ENCODE results near the gene ZNF43.
A peak's percentile ranks its signal among the peaks of the same experiment; 100 is the strongest.
"Not testable (repeated sequence)": the region's sequence is repeated elsewhere in the genome, so short reads cannot be mapped to it uniquely, and the experiment has no call there.

The ZNF43 gene

DNA sequence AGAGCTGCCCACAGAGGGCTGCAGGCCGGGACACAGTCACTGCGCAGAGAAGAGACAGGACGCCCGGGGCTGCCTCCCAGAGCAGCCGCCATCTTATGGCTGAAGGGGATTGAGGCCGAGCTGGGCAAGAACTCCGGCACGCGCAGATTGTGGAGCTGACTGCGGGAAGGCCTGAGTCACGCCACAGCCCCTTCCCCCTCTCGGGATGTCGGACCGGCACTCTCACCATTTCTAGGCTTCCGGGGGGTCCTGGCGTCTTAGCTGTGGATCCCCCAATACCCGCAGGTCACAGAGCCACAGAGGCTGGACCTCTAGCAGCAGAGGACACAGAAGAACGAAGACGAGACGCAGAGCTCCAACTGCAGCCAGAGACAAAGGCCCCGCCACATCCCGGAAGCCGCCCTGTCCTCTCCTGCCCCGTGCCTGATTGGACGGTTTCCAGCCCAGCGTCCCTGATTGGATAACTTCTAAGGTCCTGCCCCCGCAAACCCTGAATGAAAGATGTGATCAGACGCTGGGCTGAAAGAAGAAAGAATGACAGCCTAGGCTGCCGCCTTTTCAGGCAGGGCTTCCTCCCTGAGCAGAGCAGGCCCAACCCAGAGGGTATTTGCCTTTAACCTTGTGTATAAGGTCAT is at the start of gene ZNF43:
Gene ZNF43 (minus strand): TSS at position 373 of the 635 bp plus-strand sequence. CDS start 144 bp downstream, at position 229.
- Mint-ChIP-seq H3K9me3 (peaks cover 27% of the 10 kb centered on the region), H3K4me1 (ENCODE audit: low read depth) (peaks cover 6% of the 10 kb centered on the region), H3K27ac (peak within 1 kb of the TSS; percentile 99), H3K27me3 (no peaks in the 10 kb centered on the region), H3K4me3 (peak within 1 kb of the TSS; percentile 100), H3K36me3 (ENCODE audit: low read depth) (peaks cover 67% of the 10 kb centered on the region)
- intact Hi-C loops (cut with micrococcal nuclease): loop anchor here (1.0 to 2.0 kb wide), 2 partner anchors 15 to 69 kb away; partner anchors contain the start of gene ZNF100

DNA sequence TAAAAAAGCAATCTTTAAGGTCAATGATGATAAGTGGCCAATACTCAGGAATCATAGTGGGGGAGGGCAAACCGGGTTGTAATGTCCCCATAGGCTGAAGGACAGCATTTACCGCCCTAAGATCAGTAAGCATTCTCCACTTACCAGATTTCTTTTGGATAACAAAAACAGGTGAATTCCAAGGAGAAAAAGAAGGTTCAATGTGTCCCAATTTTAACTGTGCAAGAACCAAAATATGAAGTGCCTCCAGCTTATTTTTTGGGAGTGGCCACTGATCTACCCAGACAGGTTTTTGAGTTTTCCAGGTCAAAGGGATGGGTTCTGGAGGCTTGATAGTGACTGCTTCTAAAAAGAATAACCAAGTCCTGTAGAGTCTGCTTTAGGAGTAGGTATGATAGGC is 49.5 kb upstream of the ZNF43 start:
- intact Hi-C loops (cut with micrococcal nuclease); H3K4me3 Mint-ChIP-seq; H3K36me3 Mint-ChIP-seq (ENCODE audit: low read depth); H3K27me3 Mint-ChIP-seq; H3K4me1 Mint-ChIP-seq (ENCODE audit: low read depth); H3K27ac Mint-ChIP-seq: not testable (repeated sequence)
- peaks cover 71% of the 10 kb centered on the region for H3K9me3 Mint-ChIP-seq

DNA sequence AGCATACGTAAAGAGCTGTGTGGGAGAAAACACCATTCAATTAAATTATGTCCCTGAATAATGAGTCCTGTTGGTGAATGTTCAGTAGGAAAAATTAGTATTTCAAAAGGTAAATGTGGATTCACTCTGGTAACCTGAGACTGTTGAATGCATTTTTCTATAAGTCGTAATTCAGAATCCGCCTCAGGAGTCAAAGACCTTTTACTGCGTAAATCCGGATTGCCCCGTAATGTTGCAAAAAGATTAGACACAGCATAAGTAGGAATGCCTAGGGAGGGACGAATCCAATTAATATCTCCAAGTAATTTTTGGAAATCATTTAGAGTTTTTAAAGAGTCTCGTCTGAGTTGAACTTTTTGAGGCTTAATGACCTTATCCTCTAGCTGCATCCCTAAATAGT is 48.8 kb upstream of the ZNF43 start:
- H3K27me3 Mint-ChIP-seq; H3K36me3 Mint-ChIP-seq (ENCODE audit: low read depth); H3K4me1 Mint-ChIP-seq (ENCODE audit: low read depth); H3K27ac Mint-ChIP-seq; H3K4me3 Mint-ChIP-seq; intact Hi-C loops (cut with micrococcal nuclease): not testable (repeated sequence)
- peaks cover 78% of the 10 kb centered on the region for H3K9me3 Mint-ChIP-seq

DNA sequence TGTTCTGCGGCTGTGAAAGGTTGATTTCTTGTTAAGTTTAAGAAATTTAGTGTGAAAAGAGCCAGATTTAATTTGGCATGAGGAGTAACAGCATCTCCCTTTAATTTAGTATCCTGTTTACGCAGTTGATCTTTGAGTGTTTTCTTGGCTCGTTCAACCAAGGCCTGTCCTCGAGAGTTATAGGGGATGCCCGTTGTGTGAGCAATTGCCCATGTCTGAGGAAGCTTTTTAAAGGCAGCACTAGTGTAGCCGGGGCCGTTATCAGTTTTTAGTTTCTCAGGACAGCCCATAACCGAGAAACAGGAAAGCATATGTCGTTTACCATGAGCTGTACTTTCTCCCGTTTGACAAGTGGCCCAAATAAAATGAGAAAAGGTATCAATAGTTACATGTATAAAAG is 47.5 kb upstream of the ZNF43 start:
- Mint-ChIP-seq H3K36me3 (ENCODE audit: low read depth) (no peaks in the 10 kb centered on the region), H3K27ac (no peak overlapping the region), H3K4me3 (no peak overlapping the region), H3K4me1 (ENCODE audit: low read depth) (no peaks in the 10 kb centered on the region), H3K9me3 (peaks cover 79% of the 10 kb centered on the region), H3K27me3 (no peaks in the 10 kb centered on the region)
- intact Hi-C loops (cut with micrococcal nuclease): no loop called here

DNA sequence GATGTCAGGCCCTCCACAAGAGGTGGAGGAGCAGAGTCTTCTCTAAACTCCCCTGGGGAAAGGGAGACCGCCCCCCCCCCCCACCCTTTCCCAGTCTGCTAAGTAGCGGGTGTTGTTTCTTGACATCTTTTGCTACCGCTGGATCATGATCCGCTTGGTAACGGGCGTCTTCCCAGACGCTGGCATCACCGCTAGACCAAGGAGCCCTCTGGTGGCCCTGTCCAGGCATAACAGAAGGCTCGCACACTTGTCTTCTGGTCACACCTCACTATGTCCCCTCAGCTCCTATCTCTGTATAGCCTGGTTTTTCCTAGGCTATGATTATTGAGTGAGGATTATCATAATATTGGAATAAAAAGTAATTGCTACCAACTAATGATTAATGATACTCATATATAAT is 44.8 kb upstream of the ZNF43 start:
- H3K4me1 Mint-ChIP-seq (ENCODE audit: low read depth); intact Hi-C loops (cut with micrococcal nuclease); H3K27ac Mint-ChIP-seq; H3K36me3 Mint-ChIP-seq (ENCODE audit: low read depth); H3K27me3 Mint-ChIP-seq; H3K4me3 Mint-ChIP-seq: not testable (repeated sequence)
- peaks cover 82% of the 10 kb centered on the region for H3K9me3 Mint-ChIP-seq

DNA sequence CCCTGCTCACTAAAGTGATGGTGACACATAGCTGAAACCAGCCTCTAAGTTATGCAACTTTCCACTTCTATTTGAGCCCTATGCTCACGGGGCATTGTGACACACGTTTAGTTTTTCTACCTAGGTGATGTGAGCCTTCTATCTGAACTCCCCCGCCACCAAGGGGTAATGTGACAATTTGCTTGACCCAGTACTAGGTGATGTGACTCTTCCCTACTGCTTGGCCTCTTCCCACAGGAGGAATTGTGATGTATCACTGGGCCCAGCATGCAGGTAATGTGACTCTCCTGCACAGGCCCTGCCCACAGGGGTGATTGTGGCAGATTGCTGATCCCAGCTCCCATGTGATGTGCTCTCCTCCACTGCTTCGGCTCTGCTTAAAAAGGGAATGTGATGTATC is 42.7 kb upstream of the ZNF43 start:
- peaks cover 78% of the 10 kb centered on the region for H3K9me3 Mint-ChIP-seq

DNA sequence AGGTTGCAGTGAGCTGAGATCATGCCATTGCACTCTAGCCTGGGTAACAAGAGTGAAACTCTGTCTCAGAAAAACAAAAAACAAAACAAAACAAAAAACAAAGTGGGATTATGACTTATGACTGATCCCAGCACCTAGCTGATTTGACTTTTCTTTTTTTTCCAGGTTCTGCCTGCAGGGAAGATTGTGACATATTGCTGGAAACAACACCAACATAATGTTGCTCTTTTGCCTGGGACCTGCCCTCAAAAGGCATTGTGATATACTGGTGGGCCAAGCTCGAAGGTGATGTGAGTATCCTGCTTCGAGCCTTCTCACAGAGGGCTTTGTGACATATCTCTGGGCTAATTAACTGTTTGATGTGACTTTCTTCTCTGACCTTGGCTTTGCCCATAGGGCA is 42.0 kb upstream of the ZNF43 start:
- Mint-ChIP-seq H3K27ac (no peak overlapping the region), H3K4me3 (no peak overlapping the region), H3K27me3 (no peaks in the 10 kb centered on the region), H3K36me3 (ENCODE audit: low read depth) (no peaks in the 10 kb centered on the region), H3K4me1 (ENCODE audit: low read depth) (no peaks in the 10 kb centered on the region), H3K9me3 (peaks cover 71% of the 10 kb centered on the region)
- intact Hi-C loops (cut with micrococcal nuclease): no loop called here

More for the DNA sequence above, 42.7 kb upstream of the ZNF43 start:
- no peaks in the 10 kb centered on the region for H3K36me3 Mint-ChIP-seq (ENCODE audit: low read depth)
- H3K4me3 Mint-ChIP-seq: no peak overlapping the region
- H3K27me3 Mint-ChIP-seq: no peaks in the 10 kb centered on the region
- H3K27ac Mint-ChIP-seq: no peak overlapping the region
- no peaks in the 10 kb centered on the region for H3K4me1 Mint-ChIP-seq (ENCODE audit: low read depth)
- intact Hi-C loops (cut with micrococcal nuclease): no loop called here

DNA sequence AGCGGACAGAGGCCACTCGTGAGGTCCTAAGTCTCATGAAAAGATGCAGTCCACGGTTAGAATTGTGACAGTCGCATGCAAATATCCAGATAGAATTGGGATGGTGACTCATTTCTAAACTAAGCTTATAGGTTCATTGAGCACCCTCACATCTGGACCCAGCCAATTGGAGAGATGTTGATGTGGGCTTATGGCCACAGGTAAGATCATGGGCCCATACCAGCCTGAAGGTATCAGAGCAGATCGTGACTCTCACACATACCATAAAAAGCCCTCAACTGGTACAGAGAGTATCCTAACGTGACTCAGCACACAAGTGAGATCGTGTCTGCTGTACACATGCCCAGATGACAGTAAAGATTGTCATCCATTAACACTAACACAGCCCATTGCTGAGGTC is 40.6 kb upstream of the ZNF43 start:
- H3K27ac Mint-ChIP-seq; H3K4me1 Mint-ChIP-seq (ENCODE audit: low read depth); H3K27me3 Mint-ChIP-seq; H3K36me3 Mint-ChIP-seq (ENCODE audit: low read depth); intact Hi-C loops (cut with micrococcal nuclease); H3K4me3 Mint-ChIP-seq: not testable (repeated sequence)
- H3K9me3 Mint-ChIP-seq: peaks cover 59% of the 10 kb centered on the region

DNA sequence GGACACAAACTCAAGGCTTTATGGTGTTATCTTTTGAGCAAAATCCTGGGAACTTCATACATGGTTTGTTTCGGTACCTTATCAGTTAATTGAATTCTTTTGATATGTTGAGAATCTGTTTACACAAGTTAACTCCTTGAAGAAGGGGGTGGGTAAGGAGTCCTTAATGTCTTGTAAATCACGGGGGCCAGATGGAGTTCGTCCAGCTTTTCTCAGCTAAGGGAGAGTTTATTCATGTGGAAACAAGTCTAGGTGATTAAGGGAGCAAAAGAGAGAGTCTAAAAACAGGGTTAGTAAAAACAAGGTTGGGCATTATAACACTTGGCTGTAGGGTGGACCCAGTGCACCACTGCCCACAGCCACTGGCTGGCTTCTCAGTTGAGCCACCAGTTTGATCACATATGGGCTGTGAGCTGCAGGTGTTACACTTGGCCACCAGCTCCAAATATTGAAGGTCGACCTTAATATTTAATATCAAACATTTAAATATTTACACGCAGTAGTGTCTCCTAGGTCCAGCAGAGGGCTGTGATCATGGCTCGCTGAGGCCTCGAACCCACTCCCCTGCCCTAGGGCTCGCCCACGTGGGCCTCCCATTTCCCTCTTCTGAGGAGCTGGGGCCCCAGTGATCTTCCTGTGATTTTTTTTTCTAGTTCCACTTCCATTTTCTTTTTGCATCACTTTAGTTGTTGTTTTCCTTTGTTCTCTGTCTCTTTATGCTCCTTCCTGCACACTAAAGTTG is 21.0 kb upstream of the ZNF43 start:
- intact Hi-C loops (cut with micrococcal nuclease): no loop called here
- H3K27me3 Mint-ChIP-seq: no peaks in the 10 kb centered on the region
- peaks cover 25% of the 10 kb centered on the region for H3K9me3 Mint-ChIP-seq
- H3K4me3 Mint-ChIP-seq: no peak overlapping the region
- H3K27ac Mint-ChIP-seq: no peak overlapping the region
- H3K36me3 Mint-ChIP-seq (ENCODE audit: low read depth): no peaks in the 10 kb centered on the region
- H3K4me1 Mint-ChIP-seq (ENCODE audit: low read depth): no peaks in the 10 kb centered on the region

DNA sequence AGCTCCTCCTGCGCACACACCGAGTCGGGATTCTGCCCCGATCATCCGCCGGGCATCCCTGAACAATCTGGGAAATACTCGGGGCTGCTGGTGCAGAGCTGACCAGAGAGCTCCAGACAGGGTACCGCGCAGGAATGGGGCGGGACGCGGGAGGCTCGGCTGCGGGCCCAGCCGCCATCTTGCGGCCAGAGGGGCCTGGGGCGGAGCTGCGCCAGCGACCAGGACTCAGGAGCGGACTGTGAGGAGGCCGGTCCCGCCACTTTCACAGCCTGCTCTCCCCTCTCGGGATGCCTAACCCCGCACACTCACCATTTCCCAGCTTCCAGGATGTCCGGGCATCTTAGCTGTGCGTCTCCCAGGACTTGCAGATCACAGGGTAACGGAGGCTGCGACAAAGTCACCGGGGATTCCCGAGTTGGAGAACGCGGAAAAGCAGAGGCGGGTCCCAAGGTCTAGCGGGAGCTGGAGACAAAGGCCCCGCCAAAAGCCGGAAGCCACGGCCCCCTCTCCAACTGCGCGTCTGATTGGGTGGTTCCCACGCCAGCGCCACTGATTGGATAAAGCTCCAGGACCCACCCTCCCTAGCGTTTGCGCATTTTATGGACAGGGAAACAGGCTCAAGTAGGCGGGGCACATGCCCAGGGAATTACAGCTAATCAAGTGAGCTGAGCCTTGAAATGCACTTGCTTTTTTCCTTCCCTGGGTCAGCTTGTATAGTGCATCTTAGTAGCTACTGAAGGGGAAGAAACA is 15.8 kb upstream of the ZNF43 start:
- Mint-ChIP-seq H3K27ac (peak overlapping the region; percentile 88), H3K9me3 (peaks cover 14% of the 10 kb centered on the region), H3K4me1 (ENCODE audit: low read depth) (no peaks in the 10 kb centered on the region), H3K4me3 (peak overlapping the region; percentile 91), H3K36me3 (ENCODE audit: low read depth) (peaks cover 35% of the 10 kb centered on the region), H3K27me3 (no peaks in the 10 kb centered on the region)
- intact Hi-C loops (cut with micrococcal nuclease): loop anchor here (1.0 to 5.0 kb wide), 2 partner anchors 15 to 84 kb away; partner anchors contain the start of genes ZNF100 and ZNF43

DNA sequence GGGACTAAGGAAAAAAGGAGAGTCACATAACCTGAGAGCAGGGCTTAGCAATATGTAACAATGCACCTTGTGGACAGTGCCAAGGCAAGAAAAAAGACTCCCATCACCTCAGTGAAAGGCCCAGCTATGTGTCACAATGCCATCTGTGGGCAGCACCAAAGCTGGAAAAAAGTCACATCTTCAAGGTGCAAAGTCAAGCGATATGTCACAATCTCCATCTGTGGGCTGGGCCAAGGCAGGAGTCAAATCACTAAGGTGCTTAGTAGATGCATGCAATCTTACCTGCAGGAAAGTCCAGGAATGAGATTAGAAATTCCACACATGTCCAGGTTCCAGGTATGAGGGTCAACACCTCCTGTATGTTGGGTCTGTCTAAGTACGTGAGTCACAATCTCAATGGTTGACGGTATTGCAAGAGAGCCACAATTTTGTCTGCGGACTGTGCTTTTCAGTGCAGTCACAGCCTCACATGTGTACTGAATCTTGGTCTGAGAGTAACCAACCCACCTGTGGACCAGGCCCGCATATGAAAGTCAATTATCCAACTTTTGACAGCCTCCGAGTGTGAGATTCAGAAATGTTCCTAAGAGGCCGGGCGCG is 14.8 kb upstream of the ZNF43 start:
- Mint-ChIP-seq H3K9me3 (peaks cover 9% of the 10 kb centered on the region), H3K36me3 (ENCODE audit: low read depth) (peaks cover 44% of the 10 kb centered on the region), H3K27ac (no peak overlapping the region), H3K27me3 (no peaks in the 10 kb centered on the region), H3K4me1 (ENCODE audit: low read depth) (no peaks in the 10 kb centered on the region), H3K4me3 (peak overlapping the region; percentile 91)
- intact Hi-C loops (cut with micrococcal nuclease): loop anchor here (1.0 to 5.0 kb wide), 2 partner anchors 14 to 83 kb away; partner anchors contain the start of genes ZNF100 and ZNF43

DNA sequence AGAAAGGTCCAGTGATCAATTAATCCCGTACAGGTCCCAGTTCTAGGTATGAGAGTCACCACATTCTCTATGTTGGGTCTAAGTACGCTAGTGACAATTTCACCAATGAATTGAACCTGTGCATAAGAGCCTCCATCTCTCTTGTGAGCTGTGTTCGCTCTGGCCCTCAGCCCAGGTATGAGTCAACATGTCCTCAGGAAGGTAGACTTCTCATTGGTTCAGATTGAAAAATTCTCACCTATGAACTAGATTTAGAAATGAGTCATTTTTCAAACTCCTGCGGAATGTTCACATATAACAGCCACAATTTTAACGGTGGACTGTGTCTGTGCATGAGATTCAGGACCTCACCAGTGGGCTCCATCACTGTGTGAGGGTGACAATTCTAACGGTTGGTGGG is 12.7 kb upstream of the ZNF43 start:
- H3K9me3 Mint-ChIP-seq: no peaks in the 10 kb centered on the region
- H3K4me1 Mint-ChIP-seq (ENCODE audit: low read depth): no peaks in the 10 kb centered on the region
- peaks cover 64% of the 10 kb centered on the region for H3K36me3 Mint-ChIP-seq (ENCODE audit: low read depth)
- H3K4me3 Mint-ChIP-seq: no peak overlapping the region
- no peaks in the 10 kb centered on the region for H3K27me3 Mint-ChIP-seq
- intact Hi-C loops (cut with micrococcal nuclease): no loop called here
- H3K27ac Mint-ChIP-seq: no peak overlapping the region

DNA sequence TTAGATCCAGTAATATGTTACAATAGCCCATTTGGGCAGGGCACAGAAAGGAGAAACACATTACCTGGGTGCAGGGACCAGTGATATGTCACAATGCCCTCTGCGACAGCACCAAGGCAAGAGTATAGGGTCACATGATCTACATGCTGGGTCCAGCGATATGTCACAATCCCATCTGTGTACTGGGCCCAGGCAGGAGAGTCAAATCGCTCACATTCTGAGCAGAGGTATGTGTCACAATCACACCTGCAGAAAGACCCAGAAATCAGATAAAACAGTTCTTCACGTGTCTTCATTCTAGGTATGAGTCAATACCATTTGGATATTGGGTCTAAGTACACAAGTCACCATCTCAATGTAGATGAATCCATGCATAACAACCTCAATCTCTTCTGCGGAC is 7.1 kb upstream of the ZNF43 start:
- Mint-ChIP-seq H3K27me3 (no peaks in the 10 kb centered on the region), H3K4me3 (no peak overlapping the region), H3K27ac (no peak overlapping the region), H3K9me3 (no peaks in the 10 kb centered on the region), H3K4me1 (ENCODE audit: low read depth) (no peaks in the 10 kb centered on the region), H3K36me3 (ENCODE audit: low read depth) (peaks cover 94% of the 10 kb centered on the region)
- intact Hi-C loops (cut with micrococcal nuclease): no loop called here
